ENCODE results near the gene CYFIP1.

CYFIP1 gene

GRCh38 chr15:22967084-22967770 is 12.9 kb downstream of the CYFIP1 start:
- DNase-seq, result no peak

GRCh38 chr15:22966321-22967083 is 13.7 kb downstream of the CYFIP1 start:
- DNase-seq, result no peak

GRCh38 chr15:22963641-22964040 is 16.5 kb downstream of the CYFIP1 start:
- no peak for DNase-seq

GRCh38 chr15:22962611-22963010 is 17.6 kb downstream of the CYFIP1 start:
- DNase-seq, result no peak

GRCh38 chr15:22961762-22962161 is 18.4 kb downstream of the CYFIP1 start:
- DNase-seq, result no peak

GRCh38 chr15:22960556-22960955 is 19.6 kb downstream of the CYFIP1 start:
- no peak for DNase-seq

- no peak for DNase-seq
Observed at GRCh38 chr15:22960126-22960525, 20.0 kb downstream of the CYFIP1 start.

GRCh38 chr15:22959321-22960101 is 20.7 kb downstream of the CYFIP1 start:
- DNase-seq, result no peak

- no peak for DNase-seq
Observed at GRCh38 chr15:22958487-22959280, 21.5 kb downstream of the CYFIP1 start.

- no peak for DNase-seq
Observed at GRCh38 chr15:22956978-22957260, 23.2 kb downstream of the CYFIP1 start.

- no peak for DNase-seq
Observed at GRCh38 chr15:22956257-22956977, 23.8 kb downstream of the CYFIP1 start.

- no peak for DNase-seq
Observed at GRCh38 chr15:22955544-22956119, 24.5 kb downstream of the CYFIP1 start.

GRCh38 chr15:22954798-22955543 is 25.2 kb downstream of the CYFIP1 start:
- no peak for DNase-seq

GRCh38 chr15:22954326-22954725 is 25.8 kb downstream of the CYFIP1 start:
- no peak for DNase-seq

GRCh38 chr15:22952796-22953579 is 27.2 kb downstream of the CYFIP1 start:
- no peak for DNase-seq

- DNase-seq, result no peak
Observed at GRCh38 chr15:22951381-22952280, 28.5 kb downstream of the CYFIP1 start.

GRCh38 chr15:22951031-22951380 is 29.2 kb downstream of the CYFIP1 start:
- DNase-seq, result no peak

- no peak for DNase-seq
Observed at GRCh38 chr15:22950256-22950990, 29.7 kb downstream of the CYFIP1 start.

- no peak for DNase-seq
Observed at GRCh38 chr15:22949074-22949547, 31.1 kb downstream of the CYFIP1 start.

Data from CD4-positive, alpha-beta T cell treated with Interferon gamma for 1 hour (primary cell).